Keratinocyte (primary cell): ENCODE data around the gene SLC23A2.

Experiments
- EZH2 ChIP-seq: IDR thresholded peaks from one replicate; pipeline ENCODE4 v1.6.1; 2012; ENCODE audit warnings: inconsistent platforms, mild to moderate bottlenecking, low read length, moderate library complexity
- TF ChIP-seq, protein P1 (sequence below), 3 experiments: IDR thresholded peaks in 1 of 3; conservative IDR thresholded peaks in 1 of 3; optimal IDR thresholded peaks in 1 of 3; 2 replicates in 2 of 3; 3 replicates in 1 of 3; pipeline versions ENCODE3 to v1.5.1; 2011; ENCODE audit warnings: low read length in 3 of 3, mild to moderate bottlenecking in 3 of 3, moderate library complexity in 2 of 3, control low read depth in 1 of 3, inconsistent platforms in 1 of 3; ENCODE audit not compliant: insufficient read depth in 2 of 3; ENCODE audit errors: extremely low read depth in 1 of 3

DNA sequence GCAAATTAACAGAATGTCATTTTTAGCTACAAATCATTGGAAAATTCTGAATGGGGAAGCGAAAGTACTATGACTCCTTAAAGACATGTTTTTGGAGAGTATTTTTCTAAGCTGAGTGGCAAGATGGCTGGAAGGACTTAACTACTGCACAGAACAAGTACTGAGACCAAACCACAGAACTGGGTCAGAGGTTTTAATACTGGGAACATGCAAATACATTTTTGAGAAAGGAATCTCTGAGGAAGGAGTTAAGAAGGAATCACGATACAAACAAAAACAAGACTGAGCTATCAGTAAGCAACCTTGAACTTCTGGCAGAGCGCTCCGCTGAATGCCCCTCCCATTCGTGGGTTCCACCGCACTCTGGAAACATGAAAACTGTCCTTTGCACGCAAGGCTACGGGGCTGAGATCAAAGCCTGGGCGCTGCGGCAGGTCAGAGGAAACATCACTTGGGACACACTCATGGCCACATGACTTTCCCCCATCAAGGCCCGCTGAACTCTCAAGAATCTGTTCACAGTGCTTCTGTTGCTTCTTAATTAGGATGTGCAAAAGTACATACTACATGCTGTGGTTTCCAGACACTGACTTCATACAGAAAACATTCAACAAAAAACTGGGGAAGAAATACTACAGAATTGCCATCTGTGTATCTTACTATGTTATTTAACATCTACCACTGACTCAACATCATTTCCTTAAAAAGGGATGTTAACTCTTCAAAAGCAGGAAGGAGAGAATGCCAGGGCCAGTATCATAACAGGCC lies 27.8 kb downstream of the SLC23A2 start:
- TF ChIP-seq, protein P1, sequence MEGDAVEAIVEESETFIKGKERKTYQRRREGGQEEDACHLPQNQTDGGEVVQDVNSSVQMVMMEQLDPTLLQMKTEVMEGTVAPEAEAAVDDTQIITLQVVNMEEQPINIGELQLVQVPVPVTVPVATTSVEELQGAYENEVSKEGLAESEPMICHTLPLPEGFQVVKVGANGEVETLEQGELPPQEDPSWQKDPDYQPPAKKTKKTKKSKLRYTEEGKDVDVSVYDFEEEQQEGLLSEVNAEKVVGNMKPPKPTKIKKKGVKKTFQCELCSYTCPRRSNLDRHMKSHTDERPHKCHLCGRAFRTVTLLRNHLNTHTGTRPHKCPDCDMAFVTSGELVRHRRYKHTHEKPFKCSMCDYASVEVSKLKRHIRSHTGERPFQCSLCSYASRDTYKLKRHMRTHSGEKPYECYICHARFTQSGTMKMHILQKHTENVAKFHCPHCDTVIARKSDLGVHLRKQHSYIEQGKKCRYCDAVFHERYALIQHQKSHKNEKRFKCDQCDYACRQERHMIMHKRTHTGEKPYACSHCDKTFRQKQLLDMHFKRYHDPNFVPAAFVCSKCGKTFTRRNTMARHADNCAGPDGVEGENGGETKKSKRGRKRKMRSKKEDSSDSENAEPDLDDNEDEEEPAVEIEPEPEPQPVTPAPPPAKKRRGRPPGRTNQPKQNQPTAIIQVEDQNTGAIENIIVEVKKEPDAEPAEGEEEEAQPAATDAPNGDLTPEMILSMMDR (optimal IDR thresholded peaks at IDR 0.05 in 1 of 3, IDR thresholded peaks at IDR 0.05 in 1 of 3, conservative IDR thresholded peaks at IDR 0.05 in 1 of 3; ENCODE audit: extremely low read depth in 1 of 3, insufficient read depth in 2 of 3, low read length in 3 of 3) = no peak
- no peak for TF ChIP-seq EZH2
